Measurements from ENCODE around the gene TMEM208. TPM values are rescaled to one million over a fixed set of nuclear protein-coding genes. Genes with fewer than 3 reads are reported as not detected.

TMEM208 gene
- total RNA-seq = 30.2 and 46.2 TPM in 2 replicates

DNA sequence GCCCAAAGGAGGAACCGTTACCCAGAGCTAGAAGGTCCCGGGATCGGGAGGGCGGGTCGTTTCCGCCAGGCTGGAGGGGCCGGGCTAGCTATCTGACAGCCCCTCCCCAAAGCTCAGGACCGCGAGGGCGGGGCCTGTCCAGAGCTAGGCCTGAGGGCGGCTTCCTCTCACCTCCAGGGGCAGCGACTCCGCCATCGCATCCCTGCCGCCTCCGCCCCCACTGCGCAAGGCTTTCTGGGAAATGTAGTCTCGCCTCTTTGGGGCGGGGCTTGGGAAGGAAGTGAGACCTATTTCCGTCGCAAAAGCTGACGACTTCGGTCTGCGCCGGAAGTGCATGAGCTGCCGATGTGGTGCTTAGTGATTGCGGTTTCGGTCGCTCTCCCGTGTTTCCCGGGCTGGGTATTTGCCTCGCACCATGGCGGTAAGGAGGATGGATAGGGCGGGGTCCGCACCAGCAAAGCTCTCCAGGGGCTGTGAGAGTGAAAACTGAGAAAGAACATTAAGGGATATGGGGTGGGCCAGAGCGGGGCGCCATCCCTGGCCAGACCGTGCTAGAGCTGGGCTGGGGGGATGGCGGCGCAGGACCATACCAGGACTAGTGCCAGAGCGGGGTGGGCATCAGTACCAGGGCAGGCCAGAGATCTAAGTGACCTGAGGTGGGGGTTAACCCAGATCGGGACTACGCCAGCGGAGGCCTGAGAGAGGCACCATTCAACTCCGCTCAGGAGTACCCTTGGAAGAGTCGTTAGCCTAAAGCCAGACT is at the start of gene TMEM208:
TSS of gene TMEM208 (plus strand) at position 327 of the 763 bp plus-strand sequence. CDS start at position 416, 89 bp downstream.

DNA sequence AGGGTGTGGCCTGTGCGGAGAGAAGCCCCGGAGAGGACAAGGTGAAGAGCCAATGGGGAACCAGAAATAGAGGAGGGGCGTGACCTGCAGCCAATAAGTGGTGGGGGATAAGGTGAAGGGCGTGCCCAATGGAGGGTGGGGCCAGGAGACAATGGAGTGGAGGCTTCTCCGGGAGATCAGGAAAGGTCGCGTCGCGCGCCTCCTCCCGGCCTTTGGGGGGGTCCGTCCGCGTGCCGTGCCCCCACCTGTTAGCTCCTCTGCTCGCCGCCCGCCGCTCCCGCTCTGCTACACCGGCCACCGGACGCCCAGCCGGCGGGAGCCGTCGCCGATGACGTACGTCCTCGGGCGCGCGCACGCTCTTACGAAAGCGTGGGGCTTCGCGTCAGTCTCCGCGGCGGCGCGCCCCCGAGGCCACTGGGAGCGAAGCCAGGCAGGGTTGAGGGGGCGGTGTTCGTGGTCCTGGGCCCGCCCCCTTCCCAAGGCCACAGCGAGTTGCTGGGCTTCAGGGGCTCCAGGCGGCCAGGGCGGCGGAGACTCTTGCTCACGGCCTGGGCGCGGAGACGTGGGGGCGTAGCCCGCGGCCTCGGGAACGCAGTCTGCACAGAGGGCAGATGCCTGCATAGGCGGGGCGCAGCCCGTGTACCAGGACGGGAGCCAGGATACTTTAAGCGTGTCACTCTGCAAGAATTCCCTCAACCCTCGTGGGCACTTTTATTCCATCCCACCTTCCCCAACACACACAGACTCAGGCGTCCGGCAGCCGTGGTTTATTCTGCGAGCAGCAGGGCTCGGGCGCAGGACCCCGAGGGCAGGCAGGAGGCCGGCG is 43.1 kb upstream of the TMEM208 start, which contains the start of gene MATCAP1:
TSS of gene MATCAP1 (minus strand) at position 337 of the 826 bp plus-strand sequence. CDS start 3,353 bp downstream, outside the sequence.

DNA sequence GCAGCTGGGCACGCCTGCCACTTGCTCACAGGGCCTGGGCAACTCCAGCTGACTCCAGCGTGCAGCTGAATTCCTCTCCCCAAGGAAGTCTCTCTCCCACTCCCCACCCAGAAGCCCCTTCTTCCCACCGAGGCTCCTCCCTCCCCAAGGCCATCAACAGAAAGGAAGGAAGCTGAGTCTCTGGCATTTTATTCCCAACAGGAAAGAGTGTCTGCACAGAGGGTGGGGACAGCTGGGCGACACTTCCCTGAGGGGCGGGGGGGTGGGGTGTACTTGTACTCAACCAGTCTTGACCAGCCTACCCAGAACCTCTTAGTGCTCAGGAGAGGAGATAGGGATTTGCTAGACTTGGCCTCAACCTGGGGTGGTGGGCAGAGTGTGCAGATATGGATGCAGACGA is 36.9 kb upstream of the TMEM208 start, which contains the start of gene EXOC3L1:
TSS of gene EXOC3L1 (minus strand) at position 96 of the 400 bp plus-strand sequence. CDS start 460 bp downstream, outside the sequence.

DNA sequence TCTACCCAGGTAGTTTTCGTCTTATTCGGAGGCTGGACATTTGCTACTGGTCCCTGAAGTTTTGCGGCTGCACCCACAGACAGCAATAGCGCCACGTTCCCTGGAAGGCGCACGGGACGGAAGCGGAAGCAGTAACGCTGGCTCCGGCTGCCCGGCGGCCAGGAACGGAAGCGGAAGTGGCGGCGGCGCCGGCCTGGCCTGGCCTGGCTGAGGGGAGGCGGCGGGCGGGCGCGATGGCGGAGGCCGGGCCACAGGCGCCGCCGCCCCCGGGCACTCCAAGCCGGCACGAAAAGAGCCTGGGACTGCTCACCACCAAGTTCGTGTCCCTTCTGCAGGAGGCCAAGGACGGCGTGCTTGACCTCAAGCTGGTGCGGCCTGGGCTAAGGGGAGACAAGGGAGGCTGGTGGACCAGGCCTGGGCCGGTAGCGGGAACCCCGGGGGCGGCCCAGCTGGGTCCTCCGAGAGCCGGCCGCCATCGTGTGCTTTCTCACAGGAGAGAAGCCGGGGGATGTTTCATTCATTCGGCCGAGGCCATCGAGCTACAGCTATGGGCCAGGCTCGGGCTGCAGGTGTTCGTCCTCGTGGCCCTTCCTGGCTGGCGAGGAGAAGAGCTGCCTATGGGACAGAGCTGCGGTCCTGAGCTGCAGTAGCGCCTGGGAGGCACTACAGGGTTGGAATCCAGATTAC is 34.8 kb upstream of the TMEM208 start, which contains the start of gene E2F4:
TSS of gene E2F4 (plus strand) at position 161 of the 687 bp plus-strand sequence. CDS start at position 234, 73 bp downstream.

DNA sequence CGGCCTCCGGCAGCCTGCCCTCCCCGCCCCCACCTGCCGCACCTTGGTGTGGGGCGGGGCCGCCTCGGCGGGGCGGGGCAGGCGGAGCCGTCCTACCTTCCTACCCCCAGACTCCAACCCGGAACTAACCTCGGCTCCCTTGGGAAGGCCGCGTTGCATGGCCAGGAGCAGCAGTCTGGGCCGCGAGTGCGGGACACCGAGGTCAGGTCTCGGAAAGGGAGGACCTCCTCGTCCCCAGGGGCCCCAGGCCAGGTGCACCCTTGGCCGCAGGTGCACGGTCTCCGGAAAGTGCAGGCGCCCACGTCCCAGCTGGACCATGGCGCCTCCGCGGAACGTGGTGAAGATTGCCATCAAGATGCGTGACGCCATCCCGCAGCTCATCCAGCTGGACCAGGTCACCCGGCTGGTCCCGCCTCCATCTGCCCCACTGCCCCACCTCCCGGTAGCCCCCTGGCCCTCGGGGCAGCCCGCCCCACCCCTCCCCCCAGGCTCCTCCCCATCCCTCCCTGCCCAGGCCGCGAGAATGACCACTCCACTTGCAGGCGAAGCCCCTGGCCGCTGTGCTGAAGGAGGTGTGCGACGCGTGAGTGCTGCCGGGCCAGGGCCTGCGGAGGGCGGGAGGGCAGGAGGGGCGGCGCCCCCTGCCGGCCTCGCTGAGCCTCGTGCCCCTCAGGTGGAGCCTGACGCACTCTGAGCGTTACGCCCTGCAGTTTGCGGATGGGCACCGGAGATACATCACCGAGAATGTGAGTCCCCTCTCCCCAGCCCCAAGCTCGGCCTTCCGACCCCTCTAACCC is 27.7 kb upstream of the TMEM208 start, which contains the start of gene ELMO3:
TSS of gene ELMO3 (plus strand) at position 121 of the 797 bp plus-strand sequence. CDS start at position 317, 196 bp downstream.

DNA sequence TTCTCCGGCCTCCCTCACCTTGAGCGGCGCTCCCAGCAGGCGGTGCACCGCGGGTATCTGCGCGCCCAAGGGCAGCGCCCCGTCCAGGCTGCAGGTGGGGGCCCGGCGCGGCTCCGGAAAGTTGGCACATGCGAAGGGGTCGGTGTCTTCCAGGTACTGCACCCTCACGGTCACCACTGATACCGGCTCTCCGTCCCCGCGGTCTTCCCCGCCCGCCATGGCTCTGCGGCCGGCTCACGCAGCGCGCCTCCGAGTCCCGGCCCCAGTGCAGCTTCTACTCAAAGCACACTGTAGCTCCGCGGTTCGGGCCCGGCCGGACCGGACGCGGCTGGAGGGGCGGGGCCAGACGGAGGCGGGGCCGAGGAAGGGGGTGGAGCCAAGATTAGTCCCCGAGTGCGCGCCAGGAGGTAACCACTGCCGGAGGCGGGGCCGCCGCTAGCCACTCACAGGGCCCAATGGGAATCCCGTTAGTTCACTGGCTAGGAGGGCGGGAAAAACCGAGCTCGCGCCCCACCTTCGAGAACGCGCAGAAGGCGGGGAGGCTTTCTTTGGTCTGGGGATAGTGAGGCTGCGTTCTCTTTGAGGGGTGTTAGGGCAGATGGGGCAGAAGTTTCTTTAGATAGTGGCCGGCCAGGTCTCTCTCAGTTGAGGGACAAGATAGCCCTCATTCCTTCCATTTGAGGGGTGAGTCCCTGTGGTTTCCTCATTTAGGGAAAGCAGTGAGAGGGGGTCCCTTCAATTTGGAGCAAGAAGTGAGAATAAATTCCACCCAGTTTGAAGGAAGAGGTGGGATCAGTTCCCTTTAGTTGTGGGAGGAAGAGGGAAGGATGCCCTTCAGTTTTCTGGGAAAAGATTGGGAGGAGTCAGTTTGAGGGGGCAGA is 20.5 kb downstream of the TMEM208 start, which contains the start of gene FHOD1:
TSS of gene FHOD1 (minus strand) at position 290 of the 881 bp plus-strand sequence. CDS start at position 219, 71 bp downstream.

DNA sequence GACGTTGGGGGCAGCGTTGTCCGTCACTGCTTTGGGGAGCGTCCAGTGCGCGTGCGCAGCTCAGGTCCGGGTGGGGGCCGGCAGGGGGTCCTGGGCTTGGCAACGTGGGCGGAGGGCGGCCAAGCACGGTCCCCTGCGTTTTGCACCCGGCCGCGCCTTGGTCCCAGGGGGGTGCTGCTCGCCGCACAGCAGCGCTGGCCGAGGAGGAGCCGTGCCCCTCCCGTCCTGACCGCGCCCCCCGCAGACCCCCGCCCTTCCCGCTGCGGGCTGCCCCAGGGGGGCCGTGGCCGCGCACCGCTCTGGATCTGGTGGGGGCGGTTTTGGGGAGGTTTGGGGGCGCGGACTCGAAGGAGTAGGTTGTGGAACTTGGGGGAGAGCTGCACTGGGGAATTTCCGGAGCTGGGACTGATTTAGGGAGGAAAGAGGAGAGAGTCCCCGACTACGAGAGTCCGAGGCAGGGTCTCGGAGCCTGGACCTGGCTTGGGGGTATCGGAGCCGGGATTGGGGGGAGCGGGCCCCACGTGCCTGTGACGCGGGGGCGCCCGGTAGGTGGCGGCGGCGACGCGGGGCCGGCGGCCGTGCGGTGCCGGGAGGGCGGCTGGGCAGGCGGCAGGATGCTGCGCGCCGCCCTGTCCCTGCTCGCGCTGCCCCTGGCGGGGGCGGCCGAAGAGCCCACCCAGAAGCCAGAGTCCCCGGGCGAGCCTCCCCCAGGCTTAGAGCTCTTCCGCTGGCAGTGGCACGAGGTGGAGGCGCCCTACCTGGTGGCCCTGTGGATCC is 21.7 kb downstream of the TMEM208 start, which contains the start of gene SLC9A5:
TSS of gene SLC9A5 (plus strand) at position 579 of the 777 bp plus-strand sequence. CDS start at position 615, 36 bp downstream.

Other genes with a start within 250 kb of the TMEM208 start
- 1.1 and 2.4 TPM in 2 replicates for gene CES4A, start 238.5 kb upstream of the TMEM208 start, total RNA-seq
- 48.2 and 64.0 TPM in 2 replicates for gene CBFB, start 198.0 kb upstream of the TMEM208 start, total RNA-seq
- gene PHAF1, start 117.2 kb upstream of the TMEM208 start, total RNA-seq = 8.4 and 12.8 TPM in 2 replicates
- gene B3GNT9, start 76.1 kb upstream of the TMEM208 start, total RNA-seq = 18.1 and 23.9 TPM in 2 replicates
- 34.4 and 39.5 TPM in 2 replicates for gene TRADD, start 67.2 kb upstream of the TMEM208 start, total RNA-seq
- gene FBXL8, start 67.2 kb upstream of the TMEM208 start, total RNA-seq = 11.3 and 12.1 TPM in 2 replicates
- 4.9 and 9.4 TPM in 2 replicates for gene HSF4, start 62.4 kb upstream of the TMEM208 start, total RNA-seq
- 24.8 and 31.0 TPM in 2 replicates for gene NOL3, start 56.6 kb upstream of the TMEM208 start, total RNA-seq
- 9.2 and 12.7 TPM in 2 replicates for gene MATCAP1, start 43.2 kb upstream of the TMEM208 start, total RNA-seq
- gene EXOC3L1, start 37.0 kb upstream of the TMEM208 start, total RNA-seq = 0.08 TPM in 1 of 2 replicates, not detected in the other
- gene E2F4, start 35.0 kb upstream of the TMEM208 start, total RNA-seq = 81.8 and 112 TPM in 2 replicates
- gene ELMO3, start 28.0 kb upstream of the TMEM208 start, total RNA-seq = 56.5 and 70.0 TPM in 2 replicates
- 24.1 and 35.0 TPM in 2 replicates for gene FHOD1, start 20.4 kb downstream of the TMEM208 start, total RNA-seq
- gene SLC9A5, start 21.8 kb downstream of the TMEM208 start, total RNA-seq = 0.65 and 1.2 TPM in 2 replicates
- 2.6 and 5.2 TPM in 2 replicates for gene PLEKHG4, start 52.4 kb downstream of the TMEM208 start, total RNA-seq
- not detected in 2 replicates for gene KCTD19, start 99.6 kb downstream of the TMEM208 start, total RNA-seq
- gene LRRC36, start 99.7 kb downstream of the TMEM208 start, total RNA-seq = 0.31 TPM in 1 of 2 replicates, not detected in the other
- gene TPPP3, start 166.4 kb downstream of the TMEM208 start, total RNA-seq = not detected in 2 replicates
- 4.4 and 6.2 TPM in 2 replicates for gene ZDHHC1, start 189.3 kb downstream of the TMEM208 start, total RNA-seq
- gene HSD11B2, start 204.0 kb downstream of the TMEM208 start, total RNA-seq = 0.23 TPM in 1 of 2 replicates, not detected in the other